Osteoblast (primary cell): ENCODE data around the gene RSL24D1. TPM values are rescaled to one million over a fixed set of nuclear protein-coding genes. Genes with fewer than 3 reads are reported as not detected.

Experiments used
- DNase-seq: peaks from one replicate; pipeline ENCODE4 v3.0.0; 2011; ENCODE audit warnings: low spot score, mixed read lengths; ENCODE audit not compliant: insufficient read length; ENCODE audit errors: missing footprints
- H2AFZ ChIP-seq: 2 replicates; pipeline ENCODE4 v1.6.0; 2011; ENCODE audit warnings: mild to moderate bottlenecking, low read length
- H3K27ac ChIP-seq: 2 replicates; pipeline ENCODE4 v1.5.1; 2011; ENCODE audit warnings: mild to moderate bottlenecking, low read depth, low read length, moderate library complexity
- H3K27me3 ChIP-seq: 2 replicates; pipeline ENCODE4 v1.6.0; 2012; ENCODE audit warnings: mild to moderate bottlenecking, control low read depth, inconsistent platforms, low read length, moderate library complexity; ENCODE audit not compliant: insufficient read depth
- H3K36me3 ChIP-seq: 2 replicates; pipeline ENCODE4 v1.5.1; 2011; ENCODE audit warnings: mild to moderate bottlenecking, low read length, control low read depth, moderate library complexity; ENCODE audit not compliant: insufficient read depth
- H3K4me1 ChIP-seq: 2 replicates; pipeline ENCODE4 v1.5.1; 2011; ENCODE audit warnings: mild to moderate bottlenecking, low read length, control low read depth, moderate library complexity; ENCODE audit not compliant: insufficient read depth
- H3K4me2 ChIP-seq: 2 replicates; pipeline ENCODE4 v1.6.0; 2011; ENCODE audit warnings: mild to moderate bottlenecking, low read length; ENCODE audit not compliant: insufficient read depth
- H3K4me3 ChIP-seq: fragments of 200-600 bp; sonication (generic); 3 replicates; pipeline ENCODE4 v1.5.1; 2012; ENCODE audit warnings: mild to moderate bottlenecking, low read length, inconsistent platforms; ENCODE audit not compliant: insufficient read depth
- H3K79me2 ChIP-seq: 2 replicates; pipeline ENCODE4 v1.6.0; 2012; ENCODE audit warnings: mild to moderate bottlenecking, low read length, control low read depth, inconsistent platforms; ENCODE audit not compliant: insufficient read depth
- H3K9me3 ChIP-seq: 2 replicates; pipeline ENCODE4 v1.5.1; 2011; ENCODE audit warnings: low read depth, low read length, control low read depth
- H4K20me1 ChIP-seq: 2 replicates; pipeline ENCODE4 v1.6.0; 2012; ENCODE audit warnings: mild to moderate bottlenecking, low read length, control low read depth; ENCODE audit not compliant: insufficient read depth
- total RNA-seq: library from RNA; depleted of rRNA; stranded (reverse); fragments of >200 nt; gene quantifications from 2 replicates; pipeline ENCODE4 v1.2.3, GENCODE V29; 2012
- TF ChIP-seq, protein P1 (sequence below): IDR thresholded peaks from 2 replicates; pipeline ENCODE4 v1.5.1; 2011; ENCODE audit warnings: mild to moderate bottlenecking, low read depth, low read length, moderate library complexity; ENCODE audit errors: extremely low read depth

RSL24D1 gene
- total RNA-seq, 1 donor = 118 TPM

DNA sequence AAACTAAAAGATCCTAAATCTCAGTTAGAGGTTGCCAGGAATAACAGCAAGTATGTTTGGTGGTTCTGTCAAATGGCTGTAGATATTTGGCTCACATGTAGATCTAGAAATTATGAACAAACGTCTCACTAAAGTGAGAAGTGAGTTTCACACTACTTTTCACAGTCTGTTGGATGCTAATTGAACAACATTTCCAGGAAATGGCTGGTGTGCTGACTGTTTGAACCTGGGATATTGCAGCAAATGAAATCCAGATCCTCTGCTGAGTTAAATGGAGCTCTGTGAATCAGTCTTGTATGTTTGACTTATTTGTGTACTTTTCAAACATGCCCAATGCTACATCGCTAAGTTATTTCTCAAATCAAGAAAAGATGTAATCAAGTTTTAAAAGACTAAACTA, 21.3 kb upstream of the RSL24D1 start:
- no peaks in the 10 kb centered on the region for H3K79me2 ChIP-seq

DNA sequence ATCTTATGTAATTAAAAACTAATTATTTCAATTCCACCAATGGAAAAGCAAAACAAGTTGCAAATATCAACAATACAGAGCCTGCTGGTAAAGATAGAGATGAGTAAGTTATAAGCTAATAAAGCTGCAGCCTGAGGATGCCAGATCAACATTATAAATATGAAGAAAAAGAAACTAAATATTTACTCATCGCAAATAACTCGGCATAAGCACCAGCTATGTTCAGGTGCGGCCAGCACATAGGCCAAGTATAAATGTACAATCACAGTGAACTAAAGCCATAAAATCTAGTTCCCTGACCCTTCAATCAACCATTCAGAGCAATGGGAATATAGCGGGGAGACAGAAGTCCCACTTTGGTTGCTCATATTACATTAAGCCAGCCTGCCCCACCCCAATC, 7.7 kb upstream of the RSL24D1 start:
- H3K36me3 ChIP-seq = no peaks in the 10 kb centered on the region
- no peaks in the 10 kb centered on the region for H3K27me3 ChIP-seq
- H2AFZ ChIP-seq = no peak overlapping the region
- H3K4me2 ChIP-seq = no peak overlapping the region
- no peak overlapping the region for H3K27ac ChIP-seq
- no peaks in the 10 kb centered on the region for H4K20me1 ChIP-seq
- TF ChIP-seq, protein P1, sequence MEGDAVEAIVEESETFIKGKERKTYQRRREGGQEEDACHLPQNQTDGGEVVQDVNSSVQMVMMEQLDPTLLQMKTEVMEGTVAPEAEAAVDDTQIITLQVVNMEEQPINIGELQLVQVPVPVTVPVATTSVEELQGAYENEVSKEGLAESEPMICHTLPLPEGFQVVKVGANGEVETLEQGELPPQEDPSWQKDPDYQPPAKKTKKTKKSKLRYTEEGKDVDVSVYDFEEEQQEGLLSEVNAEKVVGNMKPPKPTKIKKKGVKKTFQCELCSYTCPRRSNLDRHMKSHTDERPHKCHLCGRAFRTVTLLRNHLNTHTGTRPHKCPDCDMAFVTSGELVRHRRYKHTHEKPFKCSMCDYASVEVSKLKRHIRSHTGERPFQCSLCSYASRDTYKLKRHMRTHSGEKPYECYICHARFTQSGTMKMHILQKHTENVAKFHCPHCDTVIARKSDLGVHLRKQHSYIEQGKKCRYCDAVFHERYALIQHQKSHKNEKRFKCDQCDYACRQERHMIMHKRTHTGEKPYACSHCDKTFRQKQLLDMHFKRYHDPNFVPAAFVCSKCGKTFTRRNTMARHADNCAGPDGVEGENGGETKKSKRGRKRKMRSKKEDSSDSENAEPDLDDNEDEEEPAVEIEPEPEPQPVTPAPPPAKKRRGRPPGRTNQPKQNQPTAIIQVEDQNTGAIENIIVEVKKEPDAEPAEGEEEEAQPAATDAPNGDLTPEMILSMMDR = no peak
- H3K79me2 ChIP-seq = no peaks in the 10 kb centered on the region
- no peaks in the 10 kb centered on the region for H3K9me3 ChIP-seq
- no peaks in the 10 kb centered on the region for H3K4me1 ChIP-seq
- no peak for DNase-seq
- H3K4me3 ChIP-seq = no peak overlapping the region

More for the DNA sequence above, 21.3 kb upstream of the RSL24D1 start:
- H3K4me3 ChIP-seq = no peak overlapping the region
- peaks cover 7% of the 10 kb centered on the region for H3K36me3 ChIP-seq
- TF ChIP-seq, protein P1 = no peak
- peak overlapping the region; percentile 16 for H2AFZ ChIP-seq
- H3K4me2 ChIP-seq = no peak overlapping the region
- H3K9me3 ChIP-seq = no peaks in the 10 kb centered on the region
- no peaks in the 10 kb centered on the region for H4K20me1 ChIP-seq
- peaks cover 17% of the 10 kb centered on the region for H3K4me1 ChIP-seq
- no peak for DNase-seq
- no peak overlapping the region for H3K27ac ChIP-seq
- no peaks in the 10 kb centered on the region for H3K27me3 ChIP-seq

DNA sequence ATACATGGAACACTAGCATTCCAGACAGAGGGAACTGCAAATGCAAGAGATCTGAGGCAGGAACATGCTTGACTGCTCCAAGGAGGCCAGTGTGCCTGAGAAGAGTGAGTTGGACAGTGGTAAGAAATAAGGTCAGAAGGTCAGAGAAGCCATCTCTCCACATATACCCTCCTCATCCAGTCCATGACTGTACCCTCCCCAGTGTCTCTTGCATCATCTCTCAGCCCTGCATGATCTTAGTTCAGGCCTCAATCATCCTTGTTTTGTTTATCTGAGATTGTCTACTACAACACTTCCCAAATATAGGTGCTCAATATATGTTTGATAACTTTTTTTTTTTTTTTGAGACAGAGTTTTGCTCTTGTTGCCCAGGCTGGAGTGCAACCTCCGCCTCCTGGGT, 5.5 kb upstream of the RSL24D1 start:
- no peak overlapping the region for H3K4me2 ChIP-seq
- H2AFZ ChIP-seq = no peak overlapping the region
- no peak overlapping the region for H3K27ac ChIP-seq
- peaks cover 7% of the 10 kb centered on the region for H3K4me1 ChIP-seq
- no peaks in the 10 kb centered on the region for H3K27me3 ChIP-seq
- no peaks in the 10 kb centered on the region for H4K20me1 ChIP-seq
- H3K9me3 ChIP-seq = no peaks in the 10 kb centered on the region
- no peak for DNase-seq
- no peaks in the 10 kb centered on the region for H3K79me2 ChIP-seq
- H3K4me3 ChIP-seq = no peak overlapping the region
- H3K36me3 ChIP-seq = no peaks in the 10 kb centered on the region
- TF ChIP-seq, protein P1 = no peak

DNA sequence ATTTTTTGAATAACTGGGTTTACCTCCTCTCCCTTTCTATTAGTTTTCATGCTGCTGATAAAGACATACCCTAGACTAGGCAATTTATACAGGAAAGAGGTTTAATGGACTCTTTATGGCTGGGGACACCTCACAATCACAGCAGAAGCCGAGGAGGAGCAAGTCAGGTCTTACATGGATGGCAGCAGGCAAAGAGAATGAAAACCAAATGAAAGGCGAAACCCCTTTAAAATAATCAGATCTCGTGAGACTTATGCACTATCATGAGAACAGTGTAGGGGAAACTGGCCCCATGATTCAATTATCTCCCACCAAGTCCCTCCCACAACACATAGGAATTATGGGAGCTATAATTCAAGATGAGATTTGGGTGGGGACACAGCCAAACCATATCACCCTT, 2.0 kb upstream of the RSL24D1 start:
- H3K9me3 ChIP-seq = no peaks in the 10 kb centered on the region
- no peak overlapping the region for H2AFZ ChIP-seq
- H3K36me3 ChIP-seq = no peaks in the 10 kb centered on the region
- TF ChIP-seq, protein P1 = no peak
- H3K27ac ChIP-seq = no peak overlapping the region
- peaks cover 23% of the 10 kb centered on the region for H3K4me1 ChIP-seq
- peaks cover 31% of the 10 kb centered on the region for H3K79me2 ChIP-seq
- H3K4me3 ChIP-seq = no peak overlapping the region
- DNase-seq = no peak
- no peak overlapping the region for H3K4me2 ChIP-seq
- peaks cover 17% of the 10 kb centered on the region for H4K20me1 ChIP-seq
- no peaks in the 10 kb centered on the region for H3K27me3 ChIP-seq
